Skeletal muscle cell (primary cell): ENCODE data around the gene SOX13.

Experiments used
- DNase-seq: peaks from one replicate; pipeline ENCODE4 v3.0.0-alpha.2; 2010; ENCODE audit warnings: low read depth
- H3K4me3 ChIP-seq: 2 replicates; pipeline ENCODE4 v1.5.1; 2011; ENCODE audit warnings: low read depth, mild to moderate bottlenecking, control low read depth, low read length, moderate library complexity

The SOX13 gene

DNA sequence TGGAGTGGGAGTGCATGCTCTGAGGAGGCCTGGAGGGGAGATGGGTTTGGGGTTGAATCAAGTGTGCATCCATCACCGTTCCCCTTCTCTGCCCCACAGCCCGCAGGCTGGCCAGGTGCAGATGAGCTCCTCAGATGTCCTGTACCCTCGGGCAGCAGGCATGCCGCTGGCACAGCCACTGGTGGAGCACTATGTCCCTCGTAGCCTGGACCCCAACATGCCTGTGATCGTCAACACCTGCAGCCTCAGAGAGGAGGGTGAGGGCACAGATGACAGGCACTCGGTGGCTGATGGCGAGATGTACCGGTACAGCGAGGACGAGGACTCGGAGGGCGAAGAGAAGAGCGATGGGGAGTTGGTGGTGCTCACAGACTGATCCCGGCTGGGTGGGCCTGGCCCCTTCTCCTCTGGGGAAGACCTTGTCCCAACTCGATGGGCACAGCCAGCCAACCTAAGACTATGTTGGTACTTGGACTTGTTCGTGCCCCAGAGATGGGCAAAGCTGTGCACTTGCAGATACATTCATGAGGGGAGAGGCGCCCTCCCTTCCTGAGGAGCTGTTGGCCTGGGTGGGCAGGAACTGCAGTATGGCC lies 52.9 kb downstream of the SOX13 start:
- no peak for DNase-seq
- no peak overlapping the region for H3K4me3 ChIP-seq

DNA sequence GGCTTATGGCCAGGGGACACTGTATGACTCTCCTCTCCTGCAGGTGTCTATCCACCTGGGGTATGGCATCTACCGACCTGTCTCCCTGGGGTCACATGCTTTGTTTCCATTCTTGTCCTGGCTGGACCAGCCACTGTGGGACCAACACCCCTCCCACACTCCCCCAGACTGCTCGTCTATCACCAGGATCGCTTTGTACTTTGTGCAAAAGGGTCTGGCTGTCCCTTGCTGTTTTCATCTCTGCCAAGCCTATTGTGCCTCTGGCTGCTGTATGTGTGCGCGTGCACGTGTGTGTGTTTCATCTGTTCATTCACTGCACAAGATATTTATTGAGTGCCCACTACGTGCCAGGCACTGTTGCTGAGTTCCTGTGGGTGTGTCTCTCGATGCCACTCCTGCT lies 53.5 kb downstream of the SOX13 start:
- no peak for DNase-seq
- H3K4me3 ChIP-seq = no peak overlapping the region

DNA sequence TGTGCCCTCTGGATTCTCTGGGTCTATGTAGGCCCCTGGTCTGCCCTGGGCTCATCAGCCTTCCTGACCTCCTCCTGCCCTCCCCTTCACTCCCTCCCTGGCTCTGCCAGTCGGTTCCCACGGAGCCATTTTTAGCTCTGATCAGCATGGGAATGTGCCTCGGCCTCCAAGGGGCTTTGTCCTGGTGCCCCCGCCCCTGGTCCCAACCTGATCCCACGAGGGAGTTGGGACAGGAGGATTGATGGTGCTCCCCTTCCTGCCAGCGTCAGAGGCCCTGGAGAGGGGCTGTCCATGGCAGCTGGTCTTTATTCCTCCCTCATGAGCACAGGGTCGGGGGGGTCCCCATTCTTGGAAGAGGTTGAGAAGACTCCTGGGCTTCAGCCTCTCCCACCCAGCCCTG lies 54.0 kb downstream of the SOX13 start:
- no peak for DNase-seq
- no peak overlapping the region for H3K4me3 ChIP-seq

DNA sequence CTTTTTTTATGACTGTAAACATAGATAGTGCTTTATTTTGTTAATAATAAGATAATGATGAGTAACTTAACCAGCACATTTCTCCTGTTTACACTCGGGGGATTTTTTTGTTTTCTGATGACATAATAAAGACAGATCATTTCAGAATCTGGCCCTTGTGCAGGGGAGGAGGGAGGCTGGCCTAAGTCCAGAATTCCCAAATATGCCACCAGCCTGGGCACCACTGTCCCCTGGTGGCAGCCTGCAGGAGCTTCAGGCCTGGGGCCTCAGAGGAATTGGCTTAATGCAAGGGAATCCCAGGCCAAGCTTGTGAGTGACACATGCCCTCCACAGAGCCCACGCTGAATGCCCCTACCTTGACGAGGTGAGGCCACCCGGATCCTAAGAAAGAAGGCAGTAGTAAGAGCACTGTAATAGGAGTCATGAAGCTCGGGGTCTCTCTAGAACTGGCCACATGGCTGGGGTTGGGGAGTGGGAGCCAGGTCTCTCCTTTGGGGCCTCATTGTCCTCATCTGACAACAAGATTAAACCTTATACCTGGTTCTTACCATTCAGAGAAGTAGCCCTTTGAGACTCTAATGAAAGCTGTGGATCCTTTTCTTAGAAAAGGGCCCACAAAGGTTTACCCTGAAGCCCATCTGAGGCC lies 54.8 kb downstream of the SOX13 start:
- peak; percentile 55 for DNase-seq
- H3K4me3 ChIP-seq = no peak overlapping the region

DNA sequence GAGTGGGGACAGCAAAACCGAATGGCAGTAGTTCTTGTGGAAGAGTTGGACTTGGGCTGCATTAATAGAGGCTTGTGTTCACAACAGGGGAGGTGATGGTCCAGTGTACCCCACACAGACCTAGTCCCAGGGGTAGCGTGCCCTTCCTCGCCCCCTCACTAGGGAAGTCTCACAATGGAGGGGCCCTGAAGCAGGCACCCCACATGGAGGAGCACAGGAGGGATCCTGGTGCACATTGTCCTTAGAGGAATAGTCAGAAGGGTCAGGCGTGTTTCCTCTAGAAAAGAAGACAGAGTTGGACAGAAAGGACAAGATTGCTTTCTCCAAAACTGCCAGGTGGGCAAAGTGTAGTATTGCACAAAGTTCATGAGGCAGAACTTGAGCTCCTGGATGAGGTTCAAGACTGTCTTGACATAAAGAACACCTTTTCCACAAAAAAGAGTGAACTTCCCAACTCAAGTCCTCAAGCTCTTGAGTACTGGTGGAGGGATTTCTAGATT lies 55.6 kb downstream of the SOX13 start:
- no peak for DNase-seq
- H3K4me3 ChIP-seq = no peak overlapping the region

DNA sequence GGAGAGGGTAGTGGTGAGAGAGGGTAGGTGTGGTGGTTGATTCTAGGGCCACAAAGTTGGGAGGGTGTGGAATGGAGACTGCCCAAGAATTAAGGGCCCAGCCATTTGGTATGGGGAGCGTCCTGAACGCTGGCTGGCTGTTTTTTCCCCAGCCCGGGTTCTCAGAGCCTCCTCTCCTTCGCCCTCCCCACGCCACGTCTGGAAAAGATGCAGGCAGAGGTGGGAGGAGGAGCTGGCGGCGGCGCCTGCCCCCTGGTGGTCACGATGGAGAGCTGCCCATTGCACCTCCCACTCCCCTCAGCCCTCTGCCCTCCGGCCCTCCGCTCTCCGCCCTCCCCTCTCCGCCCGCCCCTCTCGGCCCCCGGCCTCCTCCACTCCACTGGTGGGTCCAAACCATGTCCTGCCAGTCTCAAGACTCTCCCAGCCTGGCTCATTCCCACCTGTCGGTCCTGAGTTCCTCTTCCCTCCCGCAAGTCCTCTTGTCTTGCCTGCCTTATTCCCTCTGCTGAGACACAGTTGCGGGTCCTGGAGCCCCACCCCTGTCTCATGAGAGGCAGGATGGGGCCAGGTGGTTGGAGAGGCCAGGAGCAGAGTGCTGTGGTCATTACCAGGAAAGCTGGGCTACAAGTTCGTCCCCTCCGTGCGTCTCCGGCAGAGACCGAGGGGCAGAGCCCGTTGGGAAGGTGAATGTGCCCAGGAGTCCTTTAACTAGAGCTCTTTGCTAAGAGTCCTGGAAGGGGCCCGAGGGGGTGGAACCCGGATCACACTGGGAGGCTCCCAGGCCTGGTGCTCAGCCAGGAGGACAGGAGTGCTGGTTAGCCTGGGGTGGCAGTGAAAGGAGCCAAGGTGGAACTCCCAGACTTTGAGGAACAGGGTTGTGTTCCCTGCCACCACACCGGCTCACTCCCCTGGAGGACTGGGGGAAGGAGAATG lies 56.3 kb downstream of the SOX13 start:
- no peak for DNase-seq
- H3K4me3 ChIP-seq = no peak overlapping the region

DNA sequence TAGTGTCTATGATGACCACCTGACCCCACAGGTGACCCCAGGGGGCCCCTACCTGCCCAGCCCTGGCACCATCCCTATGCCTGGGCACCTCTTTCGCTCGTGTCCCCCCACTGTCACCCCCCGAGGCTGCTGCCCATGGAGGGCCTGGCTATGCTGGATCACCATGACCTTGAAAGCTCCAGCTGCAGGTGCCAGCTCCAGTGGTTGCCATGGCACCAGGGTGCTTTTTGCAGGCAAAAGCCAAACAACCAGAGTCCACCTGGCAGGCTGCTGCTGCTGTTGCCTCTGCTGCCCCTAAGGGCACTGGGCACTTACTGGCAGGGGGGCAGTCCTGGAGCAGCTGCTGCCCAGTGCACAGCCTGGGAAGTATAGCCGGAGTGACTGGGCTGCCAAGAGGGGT lies 57.3 kb downstream of the SOX13 start:
- no peak overlapping the region for H3K4me3 ChIP-seq
- no peak for DNase-seq

DNA sequence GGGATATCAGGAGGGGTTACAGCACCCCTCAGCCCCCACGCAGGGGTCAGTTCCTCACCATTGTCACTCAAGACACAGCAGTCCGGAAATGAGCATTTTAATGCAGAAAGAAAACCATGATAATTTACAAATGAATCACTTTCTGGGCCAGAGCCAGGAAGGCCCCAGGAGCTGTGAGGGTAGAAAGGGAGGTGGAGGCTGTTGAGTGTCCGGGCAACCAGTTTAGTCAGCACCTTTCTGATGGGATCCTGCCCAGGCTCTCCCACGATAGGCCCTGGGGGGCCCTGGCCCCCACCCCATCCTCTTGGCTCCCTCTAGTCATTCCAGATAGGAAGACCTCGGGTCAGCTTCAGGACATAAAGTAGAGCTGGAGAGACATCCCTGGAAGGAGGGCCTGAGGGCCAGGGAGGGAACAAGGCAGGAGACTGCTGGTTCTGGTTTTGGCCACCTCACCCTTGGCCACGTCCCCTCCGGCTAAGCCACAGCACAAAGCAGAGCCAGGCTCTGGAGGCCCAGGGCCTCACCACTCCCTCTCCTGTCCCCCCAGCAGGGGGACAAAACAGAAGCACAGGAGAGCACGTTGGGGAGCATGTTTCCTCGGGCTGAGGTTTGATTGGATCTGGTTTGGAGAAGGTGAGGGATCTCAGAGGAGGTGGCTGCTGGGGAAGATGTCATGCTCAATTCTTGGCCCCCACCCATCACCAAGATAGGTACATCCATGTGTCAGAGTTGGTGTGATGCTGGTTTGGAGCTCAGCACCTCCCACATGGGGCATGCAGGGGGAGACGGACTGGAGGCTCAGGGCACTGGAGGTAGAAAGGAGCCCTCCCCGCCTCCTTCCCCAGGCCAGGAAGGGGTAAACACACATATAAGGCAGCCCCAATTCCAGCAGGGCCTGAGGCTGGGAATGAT lies 58.3 kb downstream of the SOX13 start:
- no peak overlapping the region for H3K4me3 ChIP-seq
- peak; percentile 59 for DNase-seq

DNA sequence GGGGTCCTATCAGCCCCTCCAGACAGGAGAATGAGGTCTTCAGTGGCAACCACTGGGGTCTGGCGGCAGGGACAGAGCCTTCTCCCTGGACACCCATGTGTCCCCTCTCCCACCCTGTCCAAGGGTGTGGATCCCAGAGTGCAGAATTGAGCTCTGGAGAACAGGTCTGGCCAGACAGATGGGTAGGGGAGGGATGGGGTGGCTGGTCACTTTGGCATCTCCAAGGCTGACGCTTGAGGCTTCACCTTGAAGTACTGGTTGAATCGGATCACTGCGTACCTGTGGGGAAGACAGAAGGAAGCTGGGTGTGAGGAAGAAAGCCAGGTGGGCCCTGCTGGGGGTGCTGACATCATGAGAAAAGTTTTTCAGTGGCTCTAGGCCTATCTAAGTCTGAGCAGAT lies 59.1 kb downstream of the SOX13 start:
- no peak for DNase-seq
- no peak overlapping the region for H3K4me3 ChIP-seq

DNA sequence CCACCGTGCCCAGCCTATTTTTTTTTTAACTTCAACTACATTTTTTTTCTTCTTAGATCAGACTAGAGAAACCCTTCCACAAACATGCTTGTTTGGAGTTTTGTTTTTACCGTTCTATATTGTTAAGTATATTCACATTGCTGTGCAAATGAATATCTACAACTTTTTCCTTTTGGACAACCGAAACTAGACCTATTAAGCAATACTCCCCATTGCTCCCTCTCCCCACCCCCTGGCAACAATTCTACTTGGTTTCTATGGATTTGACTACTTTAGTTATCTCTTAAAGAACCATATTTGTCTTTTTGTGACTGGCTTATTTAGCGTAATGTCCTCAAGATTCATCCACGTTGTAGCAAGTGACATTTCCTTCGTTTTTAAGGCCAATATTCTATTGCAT lies 59.8 kb downstream of the SOX13 start:
- DNase-seq = no peak
- no peak overlapping the region for H3K4me3 ChIP-seq

DNA sequence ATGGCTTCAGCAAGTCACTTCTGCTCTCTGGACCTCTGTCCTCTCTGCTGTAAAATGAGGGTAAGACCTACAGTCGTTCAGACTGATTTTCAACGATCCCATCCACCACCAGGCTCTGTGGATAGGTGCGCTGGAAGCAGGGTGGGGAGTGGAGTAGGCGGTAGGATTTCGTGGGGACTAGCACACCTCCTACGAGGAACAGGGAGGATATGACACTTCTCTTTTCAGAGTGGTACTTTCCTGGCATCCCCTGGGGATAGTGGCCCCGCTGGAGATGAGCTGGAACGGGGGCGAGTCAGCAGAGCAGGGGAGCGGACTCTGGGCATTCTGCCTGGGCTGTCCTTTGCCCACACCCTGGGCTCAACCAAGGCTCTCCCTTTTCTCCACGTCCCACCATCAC lies 61.2 kb downstream of the SOX13 start:
- no peak for DNase-seq
- no peak overlapping the region for H3K4me3 ChIP-seq

DNA sequence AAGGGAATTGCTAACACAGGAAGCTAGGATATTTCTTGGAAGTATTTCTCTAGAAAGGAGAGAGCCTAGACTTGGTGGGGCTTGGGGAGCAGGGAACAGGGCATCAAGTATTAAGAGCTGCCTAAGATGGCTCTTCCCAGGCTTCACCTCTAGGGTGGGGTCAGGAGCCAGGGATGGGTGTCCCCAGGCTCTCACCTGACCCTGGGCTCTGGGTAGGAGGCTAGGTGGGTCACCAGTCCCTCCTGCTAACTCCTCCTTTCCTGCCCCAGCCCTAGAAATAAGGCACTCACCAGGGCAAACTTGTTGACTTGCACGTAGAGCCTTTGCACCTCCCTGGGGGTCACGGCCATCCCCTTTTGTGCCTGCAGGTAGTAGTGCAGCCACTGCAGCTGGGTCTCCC lies 63.9 kb downstream of the SOX13 start:
- no peak overlapping the region for H3K4me3 ChIP-seq
- no peak for DNase-seq

DNA sequence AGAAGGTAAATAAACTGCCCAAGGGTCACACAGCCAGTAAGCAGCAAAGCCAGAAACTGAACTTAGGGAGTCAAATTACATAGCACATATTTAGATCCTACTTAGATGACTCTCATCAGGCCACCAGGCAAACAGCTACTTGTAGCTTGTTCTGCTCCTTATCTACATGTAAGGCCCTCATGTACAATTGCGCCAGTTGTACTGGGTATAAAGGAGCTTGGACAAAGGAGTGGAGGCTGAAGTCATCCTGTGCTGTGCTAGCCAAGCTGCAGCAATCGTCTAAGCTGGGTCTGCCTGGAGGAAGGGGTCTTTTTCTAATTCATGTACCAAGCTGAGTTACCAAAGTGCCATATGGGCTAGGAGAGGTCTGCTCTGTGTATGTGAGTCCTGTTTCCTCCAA lies 66.2 kb downstream of the SOX13 start:
- DNase-seq = no peak

DNA sequence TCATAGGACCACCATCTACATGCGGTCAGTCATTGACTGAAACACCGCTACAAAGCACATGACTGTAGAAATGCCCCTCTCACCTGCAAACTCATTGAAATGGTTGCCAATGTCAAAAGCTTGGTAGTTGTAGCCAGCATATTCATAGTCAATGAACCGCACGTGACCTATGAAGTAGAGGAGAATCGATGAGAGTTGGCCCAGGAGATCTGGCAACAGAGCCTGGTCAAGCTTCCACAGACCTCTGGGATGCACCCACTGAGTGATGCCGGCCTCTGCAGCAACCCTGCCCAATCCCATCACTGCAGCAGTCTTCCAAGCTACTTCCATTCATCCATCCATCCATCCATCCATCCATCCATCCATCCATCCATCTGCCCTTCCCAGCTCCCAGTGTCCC lies 67.0 kb downstream of the SOX13 start:
- no peak for DNase-seq
- H3K4me3 ChIP-seq = no peak overlapping the region

More for the DNA sequence above, 66.2 kb downstream of the SOX13 start:
- H3K4me3 ChIP-seq = no peak overlapping the region

DNA sequence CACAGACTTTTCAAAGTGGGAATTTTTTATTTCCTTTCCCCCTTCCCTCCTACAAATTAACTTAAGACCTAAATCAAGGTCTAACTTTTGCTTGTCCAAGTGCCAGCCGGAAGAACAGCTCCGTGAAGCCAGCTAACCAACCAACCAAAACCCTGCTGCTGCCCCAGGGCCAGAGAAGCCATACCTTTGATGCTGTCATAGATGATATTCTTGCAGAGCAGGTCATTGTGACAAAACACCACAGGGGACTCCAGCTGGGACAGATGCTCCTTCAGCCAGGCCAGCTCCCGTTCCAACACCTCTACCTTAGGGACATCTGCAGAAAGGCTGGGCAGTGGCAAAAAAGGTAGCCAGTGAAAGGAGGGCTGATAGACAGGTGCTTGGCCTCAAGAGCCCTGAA lies 68.2 kb downstream of the SOX13 start:
- DNase-seq = no peak
- H3K4me3 ChIP-seq = no peak overlapping the region

DNA sequence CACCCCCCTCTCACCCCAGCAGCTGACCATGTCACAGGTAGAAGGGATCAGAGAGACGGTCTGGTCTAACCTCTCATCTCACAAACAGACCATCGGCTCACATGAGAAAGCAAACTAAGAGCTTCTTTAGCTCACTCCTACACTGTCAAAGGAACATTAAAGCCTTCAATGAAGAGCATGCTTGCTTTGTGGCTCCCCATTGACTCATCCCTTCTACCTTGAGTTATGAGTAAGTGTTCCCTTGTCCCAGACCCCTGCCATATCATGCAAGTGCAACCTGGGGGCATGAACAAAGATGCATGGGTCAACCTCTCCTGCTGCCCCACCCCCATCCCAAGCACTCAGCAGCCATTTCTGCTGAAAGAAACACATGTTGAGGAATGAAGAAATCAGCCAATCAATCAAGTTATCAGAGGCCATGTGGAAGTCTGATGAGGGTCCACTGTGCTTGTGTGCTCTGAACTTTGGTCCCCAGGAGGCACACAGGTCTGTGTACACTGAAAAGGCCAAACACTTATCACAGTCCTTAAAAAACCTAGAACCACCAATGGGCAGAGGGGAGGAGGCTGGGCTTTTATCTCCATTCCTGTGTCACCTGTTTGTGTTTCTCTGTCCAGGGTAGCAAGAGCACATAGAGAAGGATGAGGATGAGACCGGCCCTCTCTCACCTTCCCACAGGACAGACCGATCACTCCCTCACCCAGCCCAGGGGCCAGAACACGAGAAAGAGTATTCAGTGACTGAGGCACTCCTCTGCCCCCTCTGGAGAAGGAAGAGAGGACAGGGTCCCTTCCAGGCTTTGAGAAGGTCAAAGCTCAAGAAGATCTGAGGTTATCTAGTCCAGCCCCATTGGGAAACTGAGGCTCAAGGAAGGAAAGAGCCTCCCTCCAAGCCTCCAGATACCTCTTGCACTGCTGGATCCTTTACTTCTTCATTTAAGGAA lies 69.4 kb downstream of the SOX13 start:
- DNase-seq = no peak
- no peak overlapping the region for H3K4me3 ChIP-seq

DNA sequence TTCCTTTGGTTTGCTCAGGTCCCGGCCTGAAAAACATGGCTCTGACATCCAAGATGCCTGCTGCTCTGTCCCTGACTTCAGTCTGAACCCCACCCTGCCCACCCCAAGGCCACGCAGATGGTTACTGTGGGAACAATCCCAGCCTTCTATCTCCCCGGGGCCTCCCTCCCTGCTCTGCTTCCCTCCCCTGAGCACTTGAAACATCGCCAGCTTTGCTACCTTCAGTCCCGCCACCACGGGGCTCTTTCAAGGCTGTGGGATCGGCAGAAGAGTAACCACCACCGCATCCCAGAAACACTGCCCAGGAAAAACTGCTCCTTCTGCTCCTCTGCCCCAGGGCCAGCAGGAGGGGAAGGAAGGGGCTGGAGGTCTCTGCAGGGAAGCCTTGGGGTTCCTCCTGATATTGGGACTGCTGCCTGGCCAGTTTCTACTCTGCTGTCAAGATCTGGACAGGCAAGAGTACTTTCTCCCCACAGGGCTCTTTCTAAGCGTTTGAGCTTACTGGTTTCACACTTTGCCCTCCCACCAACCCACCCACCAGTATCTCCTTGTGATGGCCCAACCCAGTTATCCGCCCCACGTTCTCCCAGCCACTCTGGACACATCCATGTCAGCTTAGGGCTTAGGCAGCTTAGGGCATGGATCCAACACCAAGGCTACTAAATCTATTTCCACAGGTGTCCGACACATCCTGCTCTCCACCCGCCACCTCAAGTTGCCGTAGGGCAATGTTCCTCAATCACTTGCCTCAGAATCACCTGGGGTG lies 70.5 kb downstream of the SOX13 start:
- no peak overlapping the region for H3K4me3 ChIP-seq
- no peak for DNase-seq

DNA sequence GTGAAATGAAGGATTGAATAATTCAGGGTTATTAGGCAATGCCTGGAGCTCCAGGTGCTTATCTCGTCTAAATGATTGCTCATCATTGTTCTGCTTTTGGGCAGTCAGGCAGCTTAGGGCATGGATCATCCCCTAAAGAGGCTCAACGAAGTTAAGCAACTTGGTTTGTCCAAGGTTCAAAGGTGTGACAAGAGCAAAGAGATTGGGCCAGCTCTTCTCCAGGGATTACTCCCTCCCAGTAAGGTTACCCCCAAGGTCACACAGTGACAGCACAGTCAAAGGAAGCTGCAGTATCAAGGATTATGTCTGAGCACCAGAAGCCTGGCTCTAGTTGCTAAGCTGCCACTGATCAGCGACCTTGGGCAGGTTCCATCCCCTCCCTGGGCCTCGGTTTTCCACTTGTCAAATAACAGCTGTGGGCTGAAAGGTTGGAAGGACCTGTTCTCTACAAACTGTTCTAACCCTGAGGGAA lies 72.2 kb downstream of the SOX13 start:
- H3K4me3 ChIP-seq = no peak overlapping the region
- DNase-seq = no peak
